Stimulated activated CD8-positive, alpha-beta memory T cell treated with anti-CD3 and anti-CD28 coated beads, Interleukin-12 subunit alpha, Interleukin-12 subunit beta, amount 100 ng/mL, for 24 hours (primary cell): ENCODE measurements around the gene URAD.
"Not testable (repeated sequence)": the region's sequence is repeated elsewhere in the genome, so short reads cannot be mapped to it uniquely, and the experiment has no call there.

Experiments used
- DNase-seq: peaks from one replicate; pipeline ENCODE4 v3.0.0-alpha.2; 2020; ENCODE audit errors: extremely low read depth

The URAD gene

GRCh38 chr13:27988520-27988919 is at the start of gene URAD:
Gene URAD, minus strand, starts transcription at chr13:27988693. Its CDS starts 56 bp downstream, at chr13:27988637.
- no peak for DNase-seq

- DNase-seq: no peak
Observed at GRCh38 chr13:28037399-28037798, 48.9 kb upstream of the URAD start.

DNA sequence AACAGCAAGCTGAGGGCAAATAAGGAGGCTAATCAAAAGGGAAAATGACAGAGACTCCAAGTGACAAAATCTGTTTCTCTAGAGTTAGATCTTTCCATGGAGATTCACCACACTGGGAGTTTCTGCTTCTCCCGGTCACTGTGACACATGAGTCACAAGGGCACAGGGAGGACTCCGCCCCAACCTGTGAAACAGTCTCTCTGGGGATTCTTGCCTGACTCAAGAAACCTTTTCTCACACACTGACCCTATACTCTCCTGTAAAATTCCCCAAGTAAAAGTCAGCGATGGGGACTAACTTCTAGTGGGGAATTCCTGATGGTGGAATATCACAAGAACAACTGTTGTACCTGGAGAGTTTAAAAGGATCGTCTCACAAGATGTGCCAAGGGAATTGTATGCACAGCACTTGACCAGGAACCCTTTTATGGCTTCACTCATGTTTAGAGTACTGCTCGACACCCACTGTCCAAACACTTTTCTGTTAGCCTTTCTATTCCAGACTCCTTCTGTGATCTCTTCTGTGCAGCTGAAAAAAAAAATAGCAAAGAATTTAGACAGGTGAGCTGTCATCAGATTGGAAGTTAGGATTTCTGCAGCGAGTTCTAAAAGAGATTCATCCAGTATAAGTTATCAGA is 46.8 kb upstream of the URAD start:
- no peak for DNase-seq

GRCh38 chr13:28033894-28034655 is 45.6 kb upstream of the URAD start:
- DNase-seq: no peak

DNA sequence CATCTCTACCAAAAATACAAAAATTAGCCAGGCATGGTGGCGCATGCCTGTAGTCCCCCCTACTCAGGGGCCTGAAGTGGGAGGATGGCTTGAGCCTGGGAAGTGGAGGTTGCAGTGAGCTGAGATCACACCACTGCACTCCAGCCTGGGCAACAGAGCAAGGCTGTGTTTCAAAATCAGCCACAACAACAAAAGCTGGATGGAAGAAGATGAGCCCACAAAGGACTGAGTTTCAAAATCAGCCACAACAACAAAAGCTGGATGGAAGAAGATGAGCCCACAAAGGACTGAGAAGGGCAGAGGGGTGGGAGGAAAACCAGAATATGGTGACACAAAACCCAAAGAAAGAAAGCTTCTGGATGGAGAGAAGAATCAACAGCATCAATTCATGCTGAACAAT is 43.9 kb upstream of the URAD start:
- DNase-seq: not testable (repeated sequence)

GRCh38 chr13:28031896-28032288 is 43.4 kb upstream of the URAD start:
- DNase-seq: no peak

GRCh38 chr13:28031220-28031895 is 42.9 kb upstream of the URAD start:
- DNase-seq: no peak

- no peak for DNase-seq
Observed at GRCh38 chr13:28027607-28028364, 39.3 kb upstream of the URAD start.

DNA sequence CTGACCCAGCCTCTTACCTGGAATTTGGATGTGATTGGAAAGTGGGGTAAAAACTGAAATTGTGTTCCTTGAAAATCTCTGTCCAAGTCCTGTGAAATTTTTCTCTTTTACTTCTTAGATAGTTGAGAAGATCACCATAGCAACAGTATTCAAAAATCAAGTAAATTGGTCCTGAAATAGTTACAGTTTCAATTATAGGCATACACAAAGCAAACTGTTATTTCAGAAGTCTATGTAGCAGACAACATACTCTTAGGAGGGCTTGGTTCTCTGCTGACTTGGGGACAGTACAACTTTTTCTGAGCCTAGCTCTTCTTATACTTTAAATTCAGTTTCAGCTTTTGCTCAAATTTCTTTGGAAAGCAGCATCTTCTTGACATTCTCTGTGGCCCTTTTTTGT is 38.6 kb upstream of the URAD start:
- no peak for DNase-seq

DNA sequence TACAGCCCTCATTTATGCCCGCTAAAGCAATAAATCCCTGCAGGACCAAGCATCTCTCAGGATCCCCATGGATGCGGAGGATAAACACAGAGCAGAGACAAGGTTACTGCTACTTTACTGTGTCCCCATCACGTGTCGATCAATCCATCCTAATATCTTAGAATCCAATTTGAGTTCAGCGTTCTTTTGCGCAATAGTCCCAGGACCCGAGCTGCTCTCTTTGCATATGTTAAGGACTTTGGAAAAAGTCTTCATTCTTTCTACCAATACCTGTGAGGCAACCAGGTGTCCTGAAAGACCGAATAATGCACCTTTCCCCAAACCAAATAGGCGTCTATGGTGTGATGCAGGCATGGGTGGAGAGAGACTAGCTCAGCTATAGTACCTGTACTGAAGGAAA is 38.0 kb upstream of the URAD start:
- no peak for DNase-seq

- DNase-seq: no peak
Observed at GRCh38 chr13:28022848-28023518, 34.5 kb upstream of the URAD start.

- DNase-seq: no peak
Observed at GRCh38 chr13:28014301-28014700, 25.8 kb upstream of the URAD start.

DNA sequence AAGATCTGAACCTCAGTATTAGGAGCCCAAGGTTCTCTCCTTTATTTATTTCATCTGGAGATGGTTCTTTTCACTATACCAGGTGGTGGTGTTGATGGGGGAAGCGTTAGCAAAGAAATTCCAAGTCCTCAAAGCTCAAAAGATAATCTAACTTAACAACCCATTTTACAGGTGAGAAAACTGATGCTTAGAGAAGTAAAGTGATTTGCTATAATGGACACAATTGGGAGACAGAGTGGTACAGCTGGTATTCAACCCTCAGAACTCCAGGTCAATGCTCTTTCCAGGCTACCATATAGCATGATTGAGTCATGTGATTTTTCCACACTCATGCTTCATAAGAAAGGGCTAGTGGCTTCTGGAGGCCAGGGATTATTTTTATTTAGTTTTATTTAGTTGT is 25.0 kb upstream of the URAD start:
- no peak for DNase-seq

GRCh38 chr13:28012896-28013295 is 24.4 kb upstream of the URAD start:
- DNase-seq: no peak

DNA sequence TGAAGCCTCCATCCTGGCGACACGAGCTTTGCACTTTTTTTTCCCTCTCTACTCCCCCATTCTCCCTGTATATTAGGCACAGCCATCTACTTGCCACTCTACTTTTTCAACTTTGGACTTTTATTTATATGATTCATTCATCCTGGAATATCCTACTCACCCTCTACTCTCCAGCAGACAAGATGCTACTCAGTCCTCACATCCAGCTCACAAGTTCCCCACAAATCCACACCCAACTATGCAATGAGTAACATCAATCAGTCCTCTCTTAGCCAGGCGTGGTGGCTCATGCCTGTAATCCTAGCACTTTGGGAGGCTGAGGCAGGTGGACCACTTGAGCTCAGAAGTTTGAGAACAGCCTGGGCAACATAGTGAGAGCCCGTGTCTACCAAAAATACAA is 23.9 kb upstream of the URAD start:
- DNase-seq: no peak

DNA sequence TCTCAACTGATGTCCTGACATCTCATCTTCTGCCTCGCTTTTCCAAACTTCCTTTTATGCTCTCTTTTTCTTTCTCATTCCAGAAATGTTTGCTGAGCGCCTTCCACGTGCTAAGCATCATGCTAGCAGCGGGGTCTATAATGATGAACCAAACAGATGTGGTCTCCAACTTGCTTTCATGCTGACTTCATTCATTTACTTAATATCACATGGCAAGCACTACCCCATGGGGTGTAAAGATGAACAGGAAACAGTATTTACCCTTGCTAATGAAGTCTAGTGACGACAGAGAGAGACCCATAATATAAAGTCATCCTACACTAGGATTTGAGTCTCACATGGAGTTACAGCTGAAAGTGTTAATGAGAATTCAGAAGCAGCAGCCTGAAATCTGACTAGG is 21.6 kb upstream of the URAD start:
- no peak for DNase-seq

GRCh38 chr13:28005016-28005415 is 16.5 kb upstream of the URAD start:
- not testable (repeated sequence) for DNase-seq

DNA sequence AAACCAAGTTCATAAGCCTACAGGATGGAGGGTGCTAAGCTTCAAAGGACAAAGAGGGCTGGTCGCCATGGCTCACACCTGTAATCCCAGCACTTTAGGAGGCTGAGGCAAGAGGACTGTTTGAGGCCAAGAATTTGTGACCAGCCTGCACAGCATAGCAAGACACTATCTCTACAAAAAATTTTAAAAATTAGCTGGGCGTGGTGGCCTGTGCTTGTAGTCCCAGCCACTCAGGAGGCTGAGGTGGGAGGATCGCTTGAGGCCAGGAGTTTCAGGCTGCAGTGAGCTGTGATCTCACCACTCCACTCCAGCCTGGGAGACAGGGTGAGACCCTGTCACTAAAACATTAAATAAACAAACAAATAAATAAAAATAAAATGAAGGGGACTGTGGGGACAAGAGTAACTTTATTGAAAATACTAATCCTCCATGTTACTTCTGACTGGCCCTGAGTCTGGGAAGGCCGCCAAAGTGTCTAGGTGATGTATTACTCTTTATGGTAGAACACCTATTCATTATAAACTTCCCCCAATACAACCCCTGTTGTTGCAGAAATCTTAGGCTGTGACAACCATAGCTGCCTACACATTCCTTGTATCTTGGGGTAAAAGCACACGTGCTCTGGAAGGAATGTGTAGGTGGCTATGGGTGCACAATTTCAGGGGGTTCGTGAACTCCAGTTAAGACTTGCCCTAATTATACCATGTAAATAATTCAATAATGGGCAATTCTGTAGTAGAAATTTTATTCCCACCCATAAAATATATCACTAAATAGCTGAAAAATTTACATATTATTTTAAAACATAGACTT is 14.6 kb upstream of the URAD start:
- DNase-seq: no peak

DNA sequence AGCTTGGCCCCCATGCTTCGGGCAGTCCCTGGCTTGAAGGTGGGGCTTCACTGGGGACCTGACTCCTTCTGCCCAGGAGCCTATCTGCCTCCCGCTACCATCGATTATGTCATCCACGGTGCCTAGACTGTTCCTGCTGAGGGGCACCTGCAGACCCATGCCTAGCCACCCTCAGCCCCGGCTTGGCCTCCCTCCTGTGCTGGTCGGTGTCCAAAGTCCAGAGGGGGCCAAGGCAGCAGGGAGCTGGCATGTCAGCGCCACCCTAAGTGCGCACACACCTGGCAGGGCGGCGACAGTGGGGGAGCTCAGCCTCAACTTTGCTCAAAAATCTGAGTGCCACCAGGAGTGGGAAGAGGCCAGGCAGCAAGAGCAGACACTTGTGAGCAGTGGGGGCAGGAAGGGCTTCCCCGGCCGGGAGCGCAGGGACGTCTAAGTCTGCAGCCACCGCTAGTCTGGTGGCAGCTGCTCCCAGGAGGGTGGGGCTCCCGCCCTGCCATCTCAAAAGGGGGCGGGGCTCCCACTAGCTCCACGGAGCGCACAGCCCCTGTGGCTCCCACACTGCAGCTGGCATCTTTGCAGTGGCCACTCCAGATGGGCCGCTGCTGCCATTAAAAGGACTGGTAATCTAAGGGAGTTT is 13.5 kb upstream of the URAD start:
- DNase-seq: no peak

GRCh38 chr13:28001049-28001448 is 12.6 kb upstream of the URAD start:
- no peak for DNase-seq
